Suprapubic skin (tissue), 4 donors: Measurements from ENCODE around the gene NAA20.

Experiments
- CTCF ChIP-seq, 2 donors: fragments of 200-600 bp in 1 of 2; fragments of 450-650 bp in 1 of 2; sonication (generic) in 1 of 2; IDR thresholded peaks; one replicate each; pipeline ENCODE4 v1.5.1; 2016 to 2019; ENCODE audit warnings: antibody characterized with exemption in 2 of 2, mild to moderate bottlenecking in 1 of 2, moderate library complexity in 1 of 2
- POLR2A ChIP-seq, 2 donors: fragments of 450-650 bp; IDR thresholded peaks; one replicate each; pipeline ENCODE4 v1.6.1; 2017; ENCODE audit warnings: antibody characterized with exemption in 2 of 2, mild to moderate bottlenecking in 2 of 2, moderate library complexity in 2 of 2
- POLR2AphosphoS5 ChIP-seq, 3 donors: sonication (generic); formaldehyde crosslinking; IDR thresholded peaks; one replicate each; pipeline ENCODE4 v1.6.1; 2017; ENCODE audit warnings: antibody characterized with exemption in 3 of 3

- TF ChIP-seq CTCF (IDR thresholded peaks at IDR 0.05) (no peak), POLR2A (IDR thresholded peaks at IDR 0.05) (no peak), POLR2AphosphoS5 (IDR thresholded peaks at IDR 0.05) (no peak)
These were observed 20.8 kb downstream of the NAA20 start for GRCh38 chr20:20037960-20038359.
